ENCODE measurements around the gene AKAP8L.

The AKAP8L gene

DNA sequence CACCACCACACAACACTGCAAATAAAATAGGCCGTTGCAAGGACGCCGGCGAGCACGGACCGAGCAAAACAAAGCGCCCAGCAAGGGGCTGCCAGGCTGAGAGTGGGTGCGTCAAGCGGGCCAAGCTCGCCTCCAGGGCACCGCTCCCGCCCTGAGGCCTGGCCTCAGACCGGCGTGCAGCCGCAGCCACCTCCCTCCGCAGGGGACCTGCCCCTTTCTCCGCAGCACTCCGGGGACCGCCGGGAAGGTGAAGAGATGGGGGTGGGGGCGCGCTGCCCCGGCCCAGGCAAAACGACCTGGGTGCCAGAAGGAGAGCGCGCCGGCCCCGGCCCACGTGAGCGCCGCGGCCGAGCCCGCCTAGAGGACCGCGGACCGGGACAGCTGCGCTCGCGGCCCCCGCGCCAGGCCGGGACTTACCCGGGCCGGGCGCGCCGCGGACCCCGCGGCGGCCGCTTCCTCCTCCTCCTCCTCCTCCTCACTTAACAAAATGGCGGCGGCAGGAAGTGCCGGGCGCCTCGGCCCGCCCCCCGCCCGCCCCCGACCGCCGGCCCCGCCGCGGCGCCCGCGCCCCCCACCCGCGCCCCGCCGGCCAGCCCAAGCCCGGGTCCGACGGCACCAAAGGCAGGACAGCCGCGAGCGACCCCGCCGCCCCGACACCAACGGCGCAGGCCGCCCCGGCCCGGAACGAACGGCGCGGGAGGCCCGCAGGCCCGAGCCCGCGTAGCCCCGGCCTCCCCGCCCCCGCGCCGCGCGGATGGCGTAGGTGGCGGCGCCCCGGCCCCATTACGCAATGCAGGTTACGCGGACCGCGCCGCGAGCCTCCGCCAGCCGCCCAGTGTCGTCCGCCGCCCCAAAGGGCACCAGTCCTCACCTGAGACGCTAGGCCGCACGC lies 87.1 kb downstream of the AKAP8L start:
- Histone ChIP-seq H3K4me3 (peak overlapping the region; percentile 74 to 98 (median 93)), H3K27ac (peak overlapping the region; percentile 82 to 98 (median 92))

DNA sequence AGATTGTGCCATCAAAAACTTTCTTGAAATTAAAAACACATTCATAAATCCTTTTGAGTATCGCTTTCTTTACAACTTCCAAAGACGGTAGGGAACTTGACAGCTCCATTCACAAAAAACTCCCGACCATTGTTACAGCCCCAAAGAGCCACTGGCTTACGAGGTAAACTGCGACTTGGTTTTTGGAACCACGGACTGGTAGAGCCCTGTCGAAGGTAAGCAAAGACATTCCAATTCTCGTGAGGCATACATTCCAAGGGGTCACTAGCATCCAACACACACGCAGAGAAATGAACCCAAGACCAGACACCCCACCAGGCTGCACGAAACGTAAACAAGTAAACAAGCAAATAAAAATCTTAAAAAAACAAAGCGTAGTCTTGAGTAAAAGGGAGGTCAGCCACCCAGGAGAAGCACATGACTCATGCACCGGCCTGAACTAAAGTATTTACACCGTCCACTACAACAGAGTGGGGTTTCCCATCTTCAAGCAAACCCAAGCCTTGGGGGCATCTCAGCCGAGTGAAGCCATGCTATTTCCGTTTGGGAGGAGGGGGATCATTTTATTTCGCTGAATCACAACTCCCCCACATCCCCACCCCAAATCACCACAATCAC lies 87.9 kb downstream of the AKAP8L start:
- H3K4me3 ChIP-seq: peak overlapping the region; percentile 74 to 98 (median 93)

More for the DNA sequence above, 87.9 kb downstream of the AKAP8L start:
- peak overlapping the region; percentile 82 to 98 (median 92) for H3K27ac ChIP-seq

All from skin epidermis (tissue), 12 donors.